RCC 7860 (cell line): ENCODE data around the gene ANO3.
"Not testable (repeated sequence)": the region's sequence is repeated elsewhere in the genome, so short reads cannot be mapped to it uniquely, and the experiment has no call there.

Source experiments
- DNase-seq: peaks from one replicate; pipeline ENCODE4 v3.0.0-alpha.2; 2015; ENCODE audit warnings: low spot score
- FAIRE-seq: peaks from 2 replicates; lab custom pipeline; 2012; peaks lifted over from hg19 to GRCh38; lab: Jason Lieb, UNC

The ANO3 gene

DNA sequence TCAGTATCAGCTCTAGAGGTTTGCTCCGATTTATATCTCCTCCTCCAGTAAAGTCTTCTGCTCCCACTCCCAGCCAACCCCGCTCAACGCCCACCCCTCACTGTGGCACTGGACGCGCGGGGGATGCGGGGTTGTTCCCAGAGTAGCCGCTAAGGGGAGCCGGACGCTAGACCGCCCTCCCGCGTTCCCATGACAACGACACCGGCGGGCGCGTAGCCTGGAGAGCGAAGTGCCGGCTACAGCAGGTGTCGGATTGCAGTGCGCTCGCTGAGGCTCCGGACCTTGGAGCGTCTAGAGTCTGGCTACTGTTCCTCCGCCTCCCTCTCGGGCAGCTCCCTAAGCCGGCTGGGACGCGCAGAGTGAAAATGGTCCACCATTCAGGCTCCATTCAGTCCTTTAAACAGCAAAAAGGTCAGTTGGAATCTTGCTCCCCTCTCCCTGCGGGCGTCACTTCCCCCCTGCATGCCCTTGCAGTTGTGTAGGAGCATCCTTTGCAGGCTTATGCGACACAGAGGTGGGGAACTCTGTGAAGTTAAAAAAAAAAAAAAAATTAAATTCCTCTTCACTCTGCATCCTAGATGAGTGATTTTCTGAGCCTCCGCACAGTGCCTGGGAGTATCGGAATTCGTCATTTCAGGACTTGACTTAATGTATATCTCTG lies at the start of gene ANO3:
Gene ANO3 (plus strand): TSS at position 220 of the 661 bp plus-strand sequence. CDS start 146 bp downstream, at position 366.
- DNase-seq: no peak
- no peak for FAIRE-seq

- FAIRE-seq (no peak), DNase-seq (no peak)
These were observed 48.0 kb upstream of the ANO3 start for GRCh38 chr11:26283852-26284408.

DNA sequence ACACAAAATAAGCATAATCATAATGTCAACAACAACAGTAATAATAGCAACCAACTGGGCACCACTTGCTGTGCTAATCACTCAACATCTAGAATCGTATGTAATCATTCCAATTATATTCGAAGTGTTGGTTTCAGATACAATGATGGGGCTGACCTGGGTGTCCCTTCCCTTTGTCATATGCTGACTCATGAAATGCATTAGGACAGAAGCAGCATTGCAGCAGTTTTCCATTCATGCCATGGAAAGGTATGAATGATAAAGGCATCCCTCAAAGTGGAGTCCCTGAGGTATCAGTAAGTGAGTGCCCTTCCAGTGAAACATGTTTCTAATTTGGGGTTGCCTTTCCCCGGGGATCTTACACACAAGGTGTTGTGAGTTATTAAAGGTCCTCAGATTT lies 46.3 kb upstream of the ANO3 start:
- FAIRE-seq: no peak

GRCh38 chr11:26286472-26287066 lies 45.4 kb upstream of the ANO3 start:
- DNase-seq: no peak
- FAIRE-seq: no peak

More for the DNA sequence above, 46.3 kb upstream of the ANO3 start:
- no peak for DNase-seq

DNA sequence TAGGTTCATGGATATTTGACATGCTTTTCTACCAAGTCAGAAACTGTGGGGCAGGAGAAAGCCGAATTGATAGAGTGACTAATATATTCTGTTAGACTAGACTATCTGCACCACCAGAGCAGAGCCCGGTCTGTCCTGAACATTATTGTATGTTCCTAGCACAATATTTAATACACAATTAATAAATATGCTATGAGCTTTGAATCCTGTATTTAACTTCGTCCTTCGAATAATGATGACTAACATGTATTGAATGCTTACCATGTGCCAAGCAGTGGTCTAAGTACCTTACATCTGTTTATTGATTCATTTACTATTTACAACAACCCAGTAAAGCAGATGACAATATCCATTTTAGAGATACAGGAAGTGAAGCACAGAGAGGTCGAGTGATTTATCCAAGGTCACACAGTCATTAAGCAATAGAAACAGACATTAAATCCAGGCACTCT lies 44.8 kb upstream of the ANO3 start:
- FAIRE-seq (no peak), DNase-seq (no peak)

DNA sequence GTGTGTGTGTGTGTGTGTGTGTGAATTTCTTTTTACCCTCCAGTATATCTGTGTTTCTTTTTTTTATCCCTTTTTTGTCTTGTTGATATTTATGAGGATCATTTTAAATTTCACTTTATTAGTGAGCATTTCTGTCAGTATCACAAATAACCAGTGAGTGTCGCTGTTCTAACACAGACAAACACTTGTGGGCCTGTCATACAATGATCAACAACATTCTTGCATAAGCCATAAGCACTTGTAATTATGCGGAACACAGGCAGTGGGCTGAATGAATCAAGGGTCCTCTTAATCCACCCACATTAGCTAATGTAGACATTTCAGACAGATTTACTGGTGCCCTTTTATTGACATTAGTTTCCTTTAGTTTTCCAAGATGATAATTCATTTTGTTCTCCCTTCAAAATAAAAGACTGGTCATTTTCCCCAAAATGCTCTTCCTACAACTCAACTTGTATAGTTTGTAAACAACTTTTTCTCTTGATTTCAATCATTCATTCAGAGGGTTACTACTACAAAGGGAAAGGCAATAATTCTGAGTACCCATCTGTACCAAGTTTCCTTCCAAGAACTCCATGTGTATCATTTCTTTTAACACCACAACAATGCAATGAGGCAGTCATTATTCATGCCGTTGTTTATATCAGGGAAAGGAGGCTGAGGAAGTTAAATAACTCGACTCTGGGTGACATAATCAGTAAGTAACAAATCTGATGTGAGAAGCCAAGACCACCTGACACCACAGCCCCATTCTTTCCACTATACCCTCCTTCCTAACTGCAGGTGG lies 34.5 kb upstream of the ANO3 start:
- DNase-seq (peak; percentile 20), FAIRE-seq (peak; percentile 8)

DNA sequence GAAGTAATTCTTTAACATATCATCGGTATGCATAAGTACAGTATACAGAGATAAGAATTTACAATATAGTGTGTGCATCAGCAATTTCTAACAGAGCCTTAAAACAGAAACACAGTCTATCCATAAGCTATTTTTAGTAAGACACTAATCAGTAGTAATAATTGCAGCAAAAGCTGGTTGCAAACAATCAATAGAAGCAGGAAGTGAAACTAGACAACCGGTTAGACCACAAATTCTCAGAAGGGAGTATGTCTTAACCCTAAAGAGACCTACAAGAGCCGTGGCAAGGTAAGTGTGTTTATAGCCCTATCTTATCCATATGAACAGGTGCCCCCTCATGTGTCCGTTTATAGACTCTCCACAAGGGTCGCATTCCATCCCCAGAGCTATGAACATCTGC lies 15.6 kb upstream of the ANO3 start:
- DNase-seq, FAIRE-seq: not testable (repeated sequence)

DNA sequence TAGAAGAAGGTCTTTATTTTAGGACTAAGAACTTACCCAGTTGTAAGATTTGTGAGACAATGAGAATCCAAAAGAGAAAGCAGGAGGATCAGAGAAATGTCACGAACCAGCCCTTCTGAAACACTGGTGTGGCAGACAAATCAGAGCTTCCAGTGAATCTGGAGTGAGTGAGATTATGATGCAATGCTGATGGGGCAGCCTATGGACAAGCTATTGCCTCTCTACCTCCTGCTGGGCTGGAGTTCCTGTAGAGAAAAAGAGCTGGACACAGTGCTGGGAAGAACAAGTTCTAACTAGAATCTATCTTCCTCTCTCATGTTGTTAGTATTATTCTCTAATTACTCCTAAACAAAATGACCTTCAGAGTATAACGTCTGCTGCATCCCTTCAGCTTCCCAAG lies 12.0 kb upstream of the ANO3 start:
- no peak for DNase-seq
- FAIRE-seq: no peak

DNA sequence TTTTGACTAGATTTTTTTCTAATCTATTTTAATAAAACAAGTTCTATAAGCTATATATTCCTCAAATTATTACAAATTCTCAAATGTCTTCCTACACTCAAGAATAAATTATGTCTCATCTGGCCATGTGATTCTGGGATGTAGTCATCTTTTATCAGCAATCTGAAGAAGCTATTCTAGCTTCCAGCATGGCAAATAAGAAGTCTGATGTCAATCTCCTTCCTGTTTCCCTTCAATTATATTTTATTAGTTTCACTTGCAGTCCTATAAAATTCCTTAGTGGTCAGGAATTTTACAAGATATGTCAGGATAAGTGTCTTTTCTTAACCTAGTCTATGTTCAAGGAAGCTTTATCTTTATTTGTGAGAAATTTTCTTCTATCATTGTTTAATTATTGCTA lies 10.4 kb upstream of the ANO3 start:
- DNase-seq (no peak), FAIRE-seq (no peak)

DNA sequence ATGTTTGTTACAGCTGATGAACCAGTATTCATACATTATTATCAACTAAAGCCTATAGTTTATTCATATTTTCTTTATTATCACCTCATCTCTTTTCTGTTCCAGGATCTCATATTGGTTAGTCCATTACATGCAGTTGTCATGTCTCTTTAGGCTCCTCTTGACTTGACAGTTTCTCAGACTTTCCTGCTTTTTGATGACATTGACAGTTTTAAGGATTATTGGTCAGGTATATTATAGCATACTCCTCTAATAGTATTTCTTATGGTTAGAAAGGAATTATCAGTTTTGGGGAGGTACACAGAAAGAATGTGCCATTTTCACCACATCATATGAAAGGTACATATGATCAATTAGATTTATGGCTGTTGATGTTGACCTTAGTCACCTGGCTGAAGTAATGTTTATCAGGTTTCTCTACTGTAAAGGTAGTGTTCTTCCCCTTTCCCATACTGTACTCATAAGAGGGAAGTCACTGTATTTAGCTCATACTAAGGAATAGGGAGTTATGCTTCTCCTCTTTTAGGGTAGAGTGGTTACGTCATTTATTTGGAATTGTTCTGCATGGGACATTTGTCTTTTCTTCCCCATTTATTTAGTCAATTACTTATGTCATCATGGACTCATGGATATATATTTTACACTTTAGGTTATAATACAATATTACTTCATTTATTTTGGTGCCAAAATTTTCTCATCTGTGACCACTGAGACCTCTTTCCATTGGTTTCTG lies 9.4 kb upstream of the ANO3 start:
- FAIRE-seq (no peak), DNase-seq (no peak)

- no peak for DNase-seq
- FAIRE-seq: no peak
These were observed 8.1 kb upstream of the ANO3 start for GRCh38 chr11:26323837-26324236.

GRCh38 chr11:26324270-26324669 lies 7.7 kb upstream of the ANO3 start:
- DNase-seq (no peak), FAIRE-seq (no peak)

DNA sequence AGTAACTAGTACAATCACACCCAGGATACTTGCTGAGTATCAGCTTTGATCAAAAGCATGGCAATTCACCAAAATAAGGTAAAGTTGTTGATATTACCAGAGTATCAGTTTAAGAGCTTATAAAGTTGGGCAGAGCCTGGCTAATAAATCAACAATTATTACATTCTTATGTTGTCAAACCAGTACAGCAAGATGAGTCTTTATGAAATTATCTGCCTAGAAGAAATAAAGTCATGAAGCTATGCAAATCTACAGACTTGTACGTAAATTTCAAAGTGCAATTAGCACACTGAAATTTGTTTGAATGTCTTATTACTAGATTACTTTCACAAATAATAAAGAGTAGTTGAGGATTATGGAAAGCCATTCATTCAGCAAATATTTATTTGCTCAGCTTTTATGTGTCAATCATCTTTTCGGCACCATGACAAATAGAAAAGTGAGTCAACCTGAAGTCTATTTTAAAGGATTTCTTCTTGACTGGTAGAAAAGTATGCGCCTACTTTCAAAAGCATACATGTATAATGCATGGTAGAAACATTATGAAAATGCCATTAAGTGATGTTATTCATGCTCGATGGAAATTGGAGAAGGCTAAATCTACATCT lies 5.0 kb upstream of the ANO3 start:
- FAIRE-seq (no peak), DNase-seq (no peak)

DNA sequence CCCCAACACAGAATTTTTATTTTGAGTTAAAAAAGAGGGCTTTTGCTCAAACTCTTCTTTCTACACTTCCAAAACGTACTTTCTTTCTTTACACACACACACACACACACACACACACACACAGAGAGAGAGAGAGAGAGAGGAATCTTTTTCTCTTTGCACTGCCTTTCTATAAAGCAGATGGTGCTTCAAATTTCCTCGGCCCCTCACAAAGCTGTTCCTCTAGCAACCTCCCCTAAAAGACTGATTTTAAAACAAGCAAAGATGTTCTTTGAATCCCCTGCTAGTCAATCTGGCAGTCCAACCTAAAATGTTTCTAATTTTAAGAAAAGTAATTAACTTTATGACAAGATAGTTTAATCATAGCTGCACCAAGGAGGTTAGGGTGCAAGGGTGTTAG lies 2.7 kb upstream of the ANO3 start:
- FAIRE-seq: no peak

GRCh38 chr11:26330262-26330661 lies 1.7 kb upstream of the ANO3 start:
- FAIRE-seq (no peak), DNase-seq (no peak)

More for the DNA sequence above, 2.7 kb upstream of the ANO3 start:
- no peak for DNase-seq

DNA sequence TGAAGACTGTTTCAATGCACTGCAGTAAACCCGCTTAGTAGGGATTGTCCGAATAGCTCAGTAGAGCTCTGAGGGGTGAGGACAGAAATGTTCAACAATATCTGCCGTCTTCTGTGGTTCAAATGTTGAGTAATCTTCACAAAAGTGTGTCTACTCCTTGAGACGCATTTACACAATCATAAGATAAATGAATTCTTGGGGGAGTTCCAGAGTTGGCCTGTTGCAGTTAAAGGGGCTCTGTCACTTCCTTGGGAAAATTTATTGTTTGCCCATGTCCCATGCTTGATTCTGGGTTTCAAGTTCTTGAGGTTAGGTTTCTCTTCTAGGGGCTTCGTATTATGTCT lies 614 bp downstream of the ANO3 start:
- DNase-seq: no peak
- FAIRE-seq: no peak

- FAIRE-seq: no peak
These were observed 2.0 kb downstream of the ANO3 start for GRCh38 chr11:26333906-26334305.

DNA sequence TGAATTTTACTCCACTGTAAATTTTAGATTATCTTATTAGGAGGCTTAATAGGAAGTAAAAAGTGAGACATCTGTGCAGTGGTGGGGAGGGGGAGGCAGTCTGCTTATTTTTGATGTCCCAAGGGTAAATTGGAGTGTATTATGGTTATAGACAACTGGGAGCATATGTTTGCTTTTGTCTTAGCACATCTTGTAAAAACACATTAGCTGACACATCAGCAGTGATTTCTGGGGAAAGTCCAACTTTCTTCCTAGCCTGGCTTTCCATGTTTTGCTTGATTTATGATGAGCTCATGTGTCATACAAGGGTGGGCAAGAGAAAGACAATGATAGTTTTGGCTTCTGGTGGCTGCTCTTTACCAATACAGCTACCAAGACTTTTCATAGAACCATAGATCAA lies 4.0 kb downstream of the ANO3 start:
- DNase-seq: no peak

More at GRCh38 chr11:26333906-26334305, 2.0 kb downstream of the ANO3 start:
- no peak for DNase-seq

GRCh38 chr11:26344647-26345046 lies 12.7 kb downstream of the ANO3 start:
- DNase-seq (no peak), FAIRE-seq (no peak)

More for the DNA sequence above, 4.0 kb downstream of the ANO3 start:
- FAIRE-seq: no peak

DNA sequence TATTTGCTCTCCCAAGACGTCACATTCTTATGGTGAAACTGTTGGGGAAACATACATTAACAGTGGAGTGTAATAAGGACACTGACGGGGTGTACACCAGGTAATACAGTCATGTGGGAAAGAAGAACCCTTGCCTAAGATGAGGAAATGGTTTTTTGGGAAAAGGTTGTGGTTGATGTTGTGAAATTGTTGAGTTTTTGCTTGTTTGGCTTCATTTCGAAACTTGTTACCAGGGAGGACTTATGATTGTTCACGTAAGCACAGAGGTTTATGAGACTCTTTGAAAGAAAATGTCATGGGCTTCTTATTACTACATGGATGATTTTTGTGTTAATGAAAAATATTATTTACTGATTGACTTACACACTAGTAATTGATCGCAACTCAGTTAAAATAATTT lies 16.8 kb downstream of the ANO3 start:
- FAIRE-seq (no peak), DNase-seq (no peak)

- DNase-seq (no peak), FAIRE-seq (no peak)
These were observed 18.1 kb downstream of the ANO3 start for GRCh38 chr11:26350002-26350401.
